Measurements from ENCODE around the gene MAD2L2.

Gene MAD2L2

GRCh38 chr1:11629184-11630016 is 51.5 kb downstream of the MAD2L2 start:
- TF ChIP-seq CTCF (IDR thresholded peaks at IDR 0.05), result no peak

GRCh38 chr1:11628767-11629166 is 52.2 kb downstream of the MAD2L2 start:
- TF ChIP-seq CTCF (IDR thresholded peaks at IDR 0.05), result no peak

DNA sequence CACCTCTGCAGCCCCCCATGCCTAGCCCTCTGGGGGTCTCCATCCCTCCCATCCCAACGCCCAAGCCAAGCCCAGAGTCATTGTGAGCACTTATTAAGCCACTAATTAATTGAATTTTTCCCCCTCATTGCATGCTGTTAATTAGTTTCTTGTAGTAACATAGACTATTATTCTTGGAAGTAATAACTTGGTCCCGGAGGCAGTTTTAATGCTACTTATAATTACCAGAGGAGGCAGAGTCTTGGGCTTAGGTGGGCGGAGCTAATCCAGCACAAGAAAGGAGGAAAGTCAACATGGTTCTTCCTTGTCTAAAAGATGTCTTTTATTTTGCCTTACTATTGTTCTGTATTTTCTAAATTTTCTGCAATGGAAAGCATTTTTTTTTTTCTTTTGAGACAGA is 54.4 kb downstream of the MAD2L2 start:
- no peak for TF ChIP-seq CTCF (IDR thresholded peaks at IDR 0.05)
